GM12891 (cell line): Measurements from ENCODE around the gene ARAP2.

Experiments used
- POLR2A ChIP-seq: IDR thresholded peaks from 2 replicates; pipeline ENCODE4 v1.6.1; 2011; ENCODE audit warnings: low read depth, low read length, control low read depth
- POLR2AphosphoS5 ChIP-seq: IDR thresholded peaks from 2 replicates; pipeline ENCODE4 v1.6.1; 2011; ENCODE audit warnings: low read depth, low read length, control low read depth
- TAF1 ChIP-seq: IDR thresholded peaks from 2 replicates; pipeline ENCODE4 v1.6.1; 2011; ENCODE audit warnings: low read depth, low read length, control low read depth

- TF ChIP-seq POLR2A: no peak
- TF ChIP-seq TAF1: no peak
- TF ChIP-seq POLR2AphosphoS5: no peak
These were observed 34.2 kb downstream of the ARAP2 start for GRCh38 chr4:36209941-36210649.
